ENCODE measurements around the gene TBC1D5. TPM values are rescaled to one million over a fixed set of nuclear protein-coding genes. Genes with fewer than 3 reads are reported as not detected.

Gene TBC1D5
- total and polyA plus RNA-seq, 2 of the 4 experiments (the other 2 are of a cell fraction): 16.4 to 57.0 TPM

DNA sequence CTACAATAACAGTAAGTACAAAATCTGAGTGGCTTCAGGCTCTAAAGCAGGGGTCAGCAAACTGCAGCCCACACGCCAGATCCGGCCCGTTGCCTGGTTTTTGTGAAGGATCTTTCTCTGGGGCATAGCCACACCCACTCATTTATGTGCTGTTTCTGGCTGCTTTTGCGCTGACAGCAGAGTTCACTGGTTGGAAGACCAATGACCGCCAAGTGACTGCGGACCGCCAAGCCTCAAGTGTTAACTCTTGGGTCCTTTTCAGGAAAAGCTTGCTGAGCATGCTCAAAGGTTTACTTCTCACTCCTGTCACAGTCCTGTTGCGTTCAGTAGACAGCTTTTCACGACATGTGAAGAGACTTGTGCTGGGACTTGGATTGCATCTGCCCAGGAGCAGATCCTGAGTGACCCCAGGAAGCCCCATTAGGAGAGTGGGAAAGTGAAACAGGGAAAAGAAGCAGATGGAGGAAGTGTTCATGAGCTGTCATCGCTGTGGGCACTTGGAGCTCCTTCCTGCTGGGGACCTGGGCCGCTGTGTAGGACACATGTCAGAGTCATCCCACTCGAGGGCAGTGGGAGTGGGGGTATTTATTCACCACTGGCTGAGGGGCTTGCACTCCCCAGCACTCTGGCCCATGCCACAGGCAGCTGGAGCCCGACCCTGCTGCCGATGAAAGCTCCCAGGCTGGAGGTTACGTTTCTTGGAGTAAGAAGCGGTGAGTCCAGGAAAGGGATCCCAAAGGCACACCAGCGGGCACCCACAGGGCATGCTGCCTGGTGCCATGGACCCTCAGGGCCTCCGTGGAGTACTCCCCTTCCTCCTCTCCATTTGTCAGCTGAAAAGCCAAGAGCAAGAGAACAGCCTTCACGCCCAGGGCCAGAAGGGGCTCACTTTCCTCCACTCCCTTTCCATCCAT is 608.5 kb downstream of the TBC1D5 start:
- Histone ChIP-seq H3K79me1 (ENCODE audit: low read depth in 1 of 2, low read length in 2 of 2) (no peaks in the 10 kb centered on the region), H2BK120ac (ENCODE audit: low read depth, low read length) (no peak overlapping the region), H3K56ac (ENCODE audit: extremely low read depth, insufficient read depth, low read length) (no peak overlapping the region), H3K23ac (ENCODE audit: low read depth, low read length) (no peak overlapping the region), H3K4ac (ENCODE audit: low read depth, low read length) (no peak overlapping the region), H2AK5ac (ENCODE audit: low read depth, low read length) (no peak overlapping the region), H3K18ac (ENCODE audit: low read depth, low read length) (no peak overlapping the region), H2AFZ (replicated peaks; ENCODE audit: low read length, poor library complexity) (no peak overlapping the region), H3K4me3 (ENCODE audit: insufficient read depth, low read depth, low read length) (no peak overlapping the region), H2BK15ac (ENCODE audit: low read depth, low read length) (no peak overlapping the region), H3K27ac (ENCODE audit: insufficient read depth, low read length) (no peak overlapping the region), H3K9ac (ENCODE audit: low read depth, low read length) (no peak overlapping the region), H3K9me3 (ENCODE audit: control insufficient read depth, insufficient read depth, low read length) (no peaks in the 10 kb centered on the region), H3K27me3 (ENCODE audit: control insufficient read depth, insufficient read depth, low read length) (peaks cover 5% of the 10 kb centered on the region; the same call in 1 of the 2 replicates), H4K5ac (ENCODE audit: low read depth, low read length) (no peak overlapping the region), H2BK5ac (ENCODE audit: low read depth, low read length, poor library complexity, severe bottlenecking) (no peak overlapping the region), H3K14ac (replicated peaks; ENCODE audit: low read depth, low read length) (no peak overlapping the region), H3K4me2 (ENCODE audit: low read depth, low read length) (no peak overlapping the region), H2AK9ac (replicated peaks; ENCODE audit: low read depth, low read length, poor library complexity) (no peak overlapping the region), H3K36me3 (ENCODE audit: control insufficient read depth, insufficient read depth, low read length) (no peaks in the 10 kb centered on the region), H3K4me1 (ENCODE audit: control insufficient read depth, insufficient read depth, low read length) (no peaks in the 10 kb centered on the region), H4K20me1 (ENCODE audit: insufficient read depth, low read length) (no peaks in the 10 kb centered on the region), H4K8ac (ENCODE audit: low read depth in 2 of 2, low read length in 2 of 2) (no peak overlapping the region), H4K91ac (ENCODE audit: insufficient read depth, low read depth, low read length) (no peak overlapping the region), H2BK20ac (ENCODE audit: low read depth, low read length) (no peak overlapping the region), H3K9me1 (ENCODE audit: insufficient read depth, low read length) (no peaks in the 10 kb centered on the region)
- 90% methylated on average over 4 of the region's 19 CpGs; no CpG with 5 or more reads in 1 of the 2 experiments for WGBS, 2 experiments (ENCODE audit: extremely low coverage in 2 of 2, insufficient read length in 1 of 2)
- ChIA-PET POLR2A (ENCODE audit: unreplicated experiment) (no interaction called here), CTCF (interaction anchor here (0.6 kb wide), 1 partner anchor 85 kb away, joined by 4 read pairs; no protein-coding TSS in a partner anchor)
- dilution Hi-C loops (cut with HindIII; ENCODE audit: low sequenced_read_pairs, unreplicated experiment): no loop called here
- TF ChIP-seq, protein P1, sequence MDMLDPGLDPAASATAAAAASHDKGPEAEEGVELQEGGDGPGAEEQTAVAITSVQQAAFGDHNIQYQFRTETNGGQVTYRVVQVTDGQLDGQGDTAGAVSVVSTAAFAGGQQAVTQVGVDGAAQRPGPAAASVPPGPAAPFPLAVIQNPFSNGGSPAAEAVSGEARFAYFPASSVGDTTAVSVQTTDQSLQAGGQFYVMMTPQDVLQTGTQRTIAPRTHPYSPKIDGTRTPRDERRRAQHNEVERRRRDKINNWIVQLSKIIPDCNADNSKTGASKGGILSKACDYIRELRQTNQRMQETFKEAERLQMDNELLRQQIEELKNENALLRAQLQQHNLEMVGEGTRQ (IDR thresholded peaks at IDR 0.05; ENCODE audit: low read depth, low read length): no peak
- TF ChIP-seq SMC3 (IDR thresholded peaks at IDR 0.05; ENCODE audit: low read depth, low read length): no peak
- TF ChIP-seq POLR2A (IDR thresholded peaks at IDR 0.05; ENCODE audit: low read depth, low read length): no peak
- no peak for TF ChIP-seq MAFK (IDR thresholded peaks at IDR 0.05; ENCODE audit: low read depth, low read length)
- in situ Hi-C loops (cut with MboI; ENCODE audit: low sequenced_read_pairs): no loop called here
- no TSS peak for BruUV-seq (replicated peaks)
- ATAC-seq (ENCODE audit: low read depth) (no peak), DNase-seq (no peak)
- intact Hi-C loops (cut with micrococcal nuclease): no loop called here

Measured in IMR-90 (cell line).